ENCODE data around the gene TMEM38B.

The TMEM38B gene

DNA sequence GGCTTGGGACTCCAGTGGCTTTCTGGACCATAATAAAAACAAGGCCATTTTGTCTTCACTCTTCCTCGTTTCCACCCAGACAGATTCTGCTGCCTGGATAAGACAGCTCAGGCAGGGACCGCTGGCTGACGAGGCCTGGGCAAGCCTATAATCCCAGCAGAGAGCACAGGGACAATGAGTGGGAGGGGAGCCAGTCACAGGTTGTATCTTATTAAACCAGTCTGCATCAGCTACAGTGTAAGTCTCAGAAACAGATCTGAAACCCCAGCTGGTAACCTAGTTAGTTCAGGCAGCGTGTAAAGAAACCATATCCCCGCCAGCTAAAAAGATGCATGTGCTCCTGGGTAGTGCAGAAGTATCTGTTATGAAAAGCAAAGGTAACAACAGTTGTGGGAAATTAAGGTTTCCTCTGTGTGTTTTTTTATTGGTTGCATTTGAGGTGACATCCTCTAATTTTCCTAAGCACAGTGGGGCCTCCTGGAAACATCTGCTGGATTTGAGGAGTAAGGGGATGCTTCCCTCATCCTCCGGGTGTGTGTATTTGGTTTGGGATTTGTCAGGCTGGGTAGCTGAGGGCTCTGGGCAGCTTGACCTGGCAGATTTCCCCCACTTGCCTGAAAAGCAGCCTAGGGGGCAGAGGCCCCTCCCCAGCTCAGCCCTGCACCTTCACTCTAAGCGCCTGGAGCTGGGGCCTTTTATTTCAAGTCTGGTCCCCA is 47.3 kb upstream of the TMEM38B start:
- Histone ChIP-seq H3K4me3 (ENCODE audit: low read depth, low read length) (no peak overlapping the region), H3K27ac (ENCODE audit: extremely low read depth, low read depth, low read length) (0 out of 2 replicates have a peak overlapping the region, but pooled peaks have one; percentile 1), H3K36me3 (ENCODE audit: control insufficient read depth in 2 of 2, insufficient read depth in 1 of 2, low read length in 2 of 2) (no peaks in the 10 kb centered on the region), H3K4me1 (ENCODE audit: control insufficient read depth, insufficient read depth, low read length) (0 out of 2 replicates have a peak, but pooled peaks cover 5% of the 10 kb centered on the region), H3K9me3 (ENCODE audit: control insufficient read depth, insufficient read depth, low read depth, low read length) (no peaks in the 10 kb centered on the region)
- ChIA-PET POLR2A (no interaction called here), CTCF (interaction anchor here (1.3 kb wide), 1 partner anchor 9 kb away, joined by 7 read pairs; no protein-coding TSS in a partner anchor)
- TF ChIP-seq, protein P1, sequence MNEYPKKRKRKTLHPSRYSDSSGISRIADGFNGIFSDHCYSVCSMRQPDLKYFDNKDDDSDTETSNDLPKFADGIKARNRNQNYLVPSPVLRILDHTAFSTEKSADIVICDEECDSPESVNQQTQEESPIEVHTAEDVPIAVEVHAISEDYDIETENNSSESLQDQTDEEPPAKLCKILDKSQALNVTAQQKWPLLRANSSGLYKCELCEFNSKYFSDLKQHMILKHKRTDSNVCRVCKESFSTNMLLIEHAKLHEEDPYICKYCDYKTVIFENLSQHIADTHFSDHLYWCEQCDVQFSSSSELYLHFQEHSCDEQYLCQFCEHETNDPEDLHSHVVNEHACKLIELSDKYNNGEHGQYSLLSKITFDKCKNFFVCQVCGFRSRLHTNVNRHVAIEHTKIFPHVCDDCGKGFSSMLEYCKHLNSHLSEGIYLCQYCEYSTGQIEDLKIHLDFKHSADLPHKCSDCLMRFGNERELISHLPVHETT (tag by site-specific recombination; IDR thresholded peaks at IDR 0.05) = no peak
- no peak for TF ChIP-seq ZNF214 (tag by site-specific recombination; IDR thresholded peaks at IDR 0.05; ENCODE audit: borderline replicate concordance)
- 0 out of 2 replicates have a peak, but pooled peaks have one; percentile 6 for TF ChIP-seq GLIS1 (tag by site-specific recombination; IDR thresholded peaks at IDR 0.05)
- 0 out of 2 replicates have a peak, but pooled peaks have one; percentile 9 for TF ChIP-seq FEZF1 (tag by site-specific recombination; IDR thresholded peaks at IDR 0.05)
- no peak for TF ChIP-seq SP2 (tag by site-specific recombination; IDR thresholded peaks at IDR 0.05)

DNA sequence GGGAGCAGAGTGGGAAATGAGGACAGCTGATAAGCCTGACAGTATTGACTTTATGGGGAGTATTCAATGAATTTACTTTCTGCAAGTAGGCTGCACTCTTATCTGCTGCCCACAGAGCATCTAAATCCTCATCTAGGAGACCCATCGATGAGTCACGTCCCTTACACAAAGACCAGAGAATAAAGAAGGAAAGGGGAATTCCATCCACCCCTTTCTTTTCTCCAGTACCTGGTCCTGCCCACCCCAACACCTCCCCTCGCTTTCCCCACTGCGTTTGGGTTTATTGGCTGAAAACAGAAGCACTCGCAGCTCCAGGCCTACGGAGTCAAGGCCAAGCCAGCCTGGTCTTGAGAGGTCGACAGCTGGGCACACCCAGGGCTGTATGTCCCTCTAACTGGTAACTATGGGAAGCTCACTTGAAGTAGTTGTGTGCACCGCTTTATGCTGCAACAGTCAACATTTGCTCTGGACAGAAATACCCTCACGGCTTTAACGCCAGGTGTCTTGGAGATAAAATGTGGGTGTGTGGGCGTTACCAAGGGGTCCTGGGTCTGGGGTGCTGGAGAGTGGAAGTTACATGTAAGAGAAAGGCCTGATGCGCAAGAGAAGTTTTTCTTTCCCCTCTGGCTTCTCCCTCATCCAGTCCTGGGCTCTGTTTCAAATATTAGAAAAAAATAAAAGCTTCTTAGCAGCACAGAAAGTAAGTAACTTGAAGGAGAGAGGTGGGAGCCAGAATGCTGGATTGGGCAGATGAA is 46.6 kb upstream of the TMEM38B start:
- Histone ChIP-seq H3K9me3 (ENCODE audit: control insufficient read depth, insufficient read depth, low read depth, low read length) (no peaks in the 10 kb centered on the region), H3K4me1 (ENCODE audit: control insufficient read depth, insufficient read depth, low read length) (0 out of 2 replicates have a peak, but pooled peaks cover 5% of the 10 kb centered on the region), H3K27ac (ENCODE audit: extremely low read depth, low read depth, low read length) (no peak overlapping the region), H3K36me3 (ENCODE audit: control insufficient read depth in 2 of 2, insufficient read depth in 1 of 2, low read length in 2 of 2) (no peaks in the 10 kb centered on the region), H3K4me3 (ENCODE audit: low read depth, low read length) (no peak overlapping the region)
- ChIA-PET CTCF (interaction anchor here (1.5 kb wide), 1 partner anchor 10 kb away, joined by 5 read pairs; no protein-coding TSS in a partner anchor), POLR2A (no interaction called here)
- TF ChIP-seq ZNF23 (tag by site-specific recombination; IDR thresholded peaks at IDR 0.05; ENCODE audit: borderline replicate concordance) (no peak), SP3 (tag by site-specific recombination; IDR thresholded peaks at IDR 0.05) (no peak), ZNF112 (tag by site-specific recombination; IDR thresholded peaks at IDR 0.05) (no peak), ZNF529 (tag by site-specific recombination; IDR thresholded peaks at IDR 0.05; ENCODE audit: insufficient replicate concordance) (no peak), ZNF600 (tag by site-specific recombination; IDR thresholded peaks at IDR 0.05) (no peak), EGR2 (tag by site-specific recombination; IDR thresholded peaks at IDR 0.05; ENCODE audit: low read depth) (peak; percentile 62; the same call in 1 of the 2 replicates), ZIC2 (tag by site-specific recombination; IDR thresholded peaks at IDR 0.05) (no peak), ZNF549 (tag by site-specific recombination; IDR thresholded peaks at IDR 0.05) (no peak), ZFHX2 (tag by site-specific recombination; conservative IDR thresholded peaks at IDR 0.05) (peak; percentile 45; the same call in 1 of the 2 replicates), GFI1B (tag by site-specific recombination; IDR thresholded peaks at IDR 0.05) (0 out of 2 replicates have a peak, but pooled peaks have one; percentile 16), ZNF146 (tag by site-specific recombination; IDR thresholded peaks at IDR 0.05) (no peak), SETDB1 (IDR thresholded peaks at IDR 0.05; ENCODE audit: insufficient read length, low read length) (no peak), ZNF324 (tag by site-specific recombination; IDR thresholded peaks at IDR 0.05) (no peak), ZNF174 (tag by site-specific recombination; IDR thresholded peaks at IDR 0.05) (no peak), WT1 (tag by site-specific recombination; IDR thresholded peaks at IDR 0.05) (peak; percentile 47), ZNF121 (tag by site-specific recombination; IDR thresholded peaks at IDR 0.05) (no peak)
- TF ChIP-seq, protein P2, sequence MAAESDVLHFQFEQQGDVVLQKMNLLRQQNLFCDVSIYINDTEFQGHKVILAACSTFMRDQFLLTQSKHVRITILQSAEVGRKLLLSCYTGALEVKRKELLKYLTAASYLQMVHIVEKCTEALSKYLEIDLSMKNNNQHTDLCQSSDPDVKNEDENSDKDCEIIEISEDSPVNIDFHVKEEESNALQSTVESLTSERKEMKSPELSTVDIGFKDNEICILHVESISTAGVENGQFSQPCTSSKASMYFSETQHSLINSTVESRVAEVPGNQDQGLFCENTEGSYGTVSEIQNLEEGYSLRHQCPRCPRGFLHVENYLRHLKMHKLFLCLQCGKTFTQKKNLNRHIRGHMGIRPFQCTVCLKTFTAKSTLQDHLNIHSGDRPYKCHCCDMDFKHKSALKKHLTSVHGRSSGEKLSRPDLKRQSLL (tag by site-specific recombination; IDR thresholded peaks at IDR 0.05) = no peak
- TF ChIP-seq, protein P3, sequence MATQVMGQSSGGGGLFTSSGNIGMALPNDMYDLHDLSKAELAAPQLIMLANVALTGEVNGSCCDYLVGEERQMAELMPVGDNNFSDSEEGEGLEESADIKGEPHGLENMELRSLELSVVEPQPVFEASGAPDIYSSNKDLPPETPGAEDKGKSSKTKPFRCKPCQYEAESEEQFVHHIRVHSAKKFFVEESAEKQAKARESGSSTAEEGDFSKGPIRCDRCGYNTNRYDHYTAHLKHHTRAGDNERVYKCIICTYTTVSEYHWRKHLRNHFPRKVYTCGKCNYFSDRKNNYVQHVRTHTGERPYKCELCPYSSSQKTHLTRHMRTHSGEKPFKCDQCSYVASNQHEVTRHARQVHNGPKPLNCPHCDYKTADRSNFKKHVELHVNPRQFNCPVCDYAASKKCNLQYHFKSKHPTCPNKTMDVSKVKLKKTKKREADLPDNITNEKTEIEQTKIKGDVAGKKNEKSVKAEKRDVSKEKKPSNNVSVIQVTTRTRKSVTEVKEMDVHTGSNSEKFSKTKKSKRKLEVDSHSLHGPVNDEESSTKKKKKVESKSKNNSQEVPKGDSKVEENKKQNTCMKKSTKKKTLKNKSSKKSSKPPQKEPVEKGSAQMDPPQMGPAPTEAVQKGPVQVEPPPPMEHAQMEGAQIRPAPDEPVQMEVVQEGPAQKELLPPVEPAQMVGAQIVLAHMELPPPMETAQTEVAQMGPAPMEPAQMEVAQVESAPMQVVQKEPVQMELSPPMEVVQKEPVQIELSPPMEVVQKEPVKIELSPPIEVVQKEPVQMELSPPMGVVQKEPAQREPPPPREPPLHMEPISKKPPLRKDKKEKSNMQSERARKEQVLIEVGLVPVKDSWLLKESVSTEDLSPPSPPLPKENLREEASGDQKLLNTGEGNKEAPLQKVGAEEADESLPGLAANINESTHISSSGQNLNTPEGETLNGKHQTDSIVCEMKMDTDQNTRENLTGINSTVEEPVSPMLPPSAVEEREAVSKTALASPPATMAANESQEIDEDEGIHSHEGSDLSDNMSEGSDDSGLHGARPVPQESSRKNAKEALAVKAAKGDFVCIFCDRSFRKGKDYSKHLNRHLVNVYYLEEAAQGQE (tag by site-specific recombination; IDR thresholded peaks at IDR 0.05) = no peak
- TF ChIP-seq, protein P4, sequence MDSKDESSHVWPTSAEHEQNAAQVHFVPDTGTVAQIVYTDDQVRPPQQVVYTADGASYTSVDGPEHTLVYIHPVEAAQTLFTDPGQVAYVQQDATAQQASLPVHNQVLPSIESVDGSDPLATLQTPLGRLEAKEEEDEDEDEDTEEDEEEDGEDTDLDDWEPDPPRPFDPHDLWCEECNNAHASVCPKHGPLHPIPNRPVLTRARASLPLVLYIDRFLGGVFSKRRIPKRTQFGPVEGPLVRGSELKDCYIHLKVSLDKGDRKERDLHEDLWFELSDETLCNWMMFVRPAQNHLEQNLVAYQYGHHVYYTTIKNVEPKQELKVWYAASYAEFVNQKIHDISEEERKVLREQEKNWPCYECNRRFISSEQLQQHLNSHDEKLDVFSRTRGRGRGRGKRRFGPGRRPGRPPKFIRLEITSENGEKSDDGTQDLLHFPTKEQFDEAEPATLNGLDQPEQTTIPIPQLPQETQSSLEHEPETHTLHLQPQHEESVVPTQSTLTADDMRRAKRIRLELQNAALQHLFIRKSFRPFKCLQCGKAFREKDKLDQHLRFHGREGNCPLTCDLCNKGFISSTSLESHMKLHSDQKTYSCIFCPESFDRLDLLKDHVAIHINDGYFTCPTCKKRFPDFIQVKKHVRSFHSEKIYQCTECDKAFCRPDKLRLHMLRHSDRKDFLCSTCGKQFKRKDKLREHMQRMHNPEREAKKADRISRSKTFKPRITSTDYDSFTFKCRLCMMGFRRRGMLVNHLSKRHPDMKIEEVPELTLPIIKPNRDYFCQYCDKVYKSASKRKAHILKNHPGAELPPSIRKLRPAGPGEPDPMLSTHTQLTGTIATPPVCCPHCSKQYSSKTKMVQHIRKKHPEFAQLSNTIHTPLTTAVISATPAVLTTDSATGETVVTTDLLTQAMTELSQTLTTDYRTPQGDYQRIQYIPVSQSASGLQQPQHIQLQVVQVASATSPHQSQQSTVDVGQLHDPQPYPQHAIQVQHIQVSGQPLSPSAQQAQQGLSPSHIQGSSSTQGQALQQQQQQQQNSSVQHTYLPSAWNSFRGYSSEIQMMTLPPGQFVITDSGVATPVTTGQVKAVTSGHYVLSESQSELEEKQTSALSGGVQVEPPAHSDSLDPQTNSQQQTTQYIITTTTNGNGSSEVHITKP (tag by site-specific recombination; IDR thresholded peaks at IDR 0.05) = peak; percentile 77
